Fibroblast of lung (primary cell): ENCODE data around the gene PHLDB3. TPM values are rescaled to one million over a fixed set of nuclear protein-coding genes. Genes with fewer than 3 reads are reported as not detected.

Experiments
- DNase-seq, 2 donors: peaks; one replicate each; pipeline versions ENCODE4 v3.0.0 to v3.0.0-alpha.2; 2010; ENCODE audit warnings: low read depth in 2 of 2
- H2AFZ ChIP-seq: 2 replicates; pipeline ENCODE4 v1.5.1; 2012; ENCODE audit warnings: low read length, control low read depth, inconsistent platforms
- H3K27ac ChIP-seq: 2 replicates; pipeline ENCODE4 v1.5.1; 2011; ENCODE audit warnings: low read length, control low read depth; ENCODE audit not compliant: insufficient read depth
- H3K27me3 ChIP-seq: 2 replicates; pipeline ENCODE4 v1.5.1; 2011; ENCODE audit warnings: mild to moderate bottlenecking, low read length; ENCODE audit not compliant: control insufficient read depth, insufficient read depth
- H3K36me3 ChIP-seq: 2 replicates; pipeline ENCODE4 v1.5.1; 2011; ENCODE audit warnings: low read length; ENCODE audit not compliant: control insufficient read depth, insufficient read depth
- H3K4me1 ChIP-seq: 2 replicates; pipeline ENCODE4 v1.5.1; 2011; ENCODE audit warnings: low read length; ENCODE audit not compliant: control insufficient read depth, insufficient read depth; ENCODE audit errors: extremely low read depth
- H3K4me2 ChIP-seq: 2 replicates; pipeline ENCODE4 v1.5.1; 2011; ENCODE audit warnings: low read length, control low read depth; ENCODE audit not compliant: insufficient read depth; ENCODE audit errors: extremely low read depth
- H3K4me3 ChIP-seq, 4 experiments: fragments of 200-600 bp in 1 of 4; sonication (generic) in 1 of 4; replicated peaks in 1 of 4; 2 replicates each; pipeline ENCODE4 v1.5.1; 2011 to 2016; ENCODE audit warnings: low read length in 4 of 4, low read depth in 3 of 4, mild to moderate bottlenecking in 3 of 4, control low read depth in 2 of 4, inconsistent platforms in 1 of 4, mixed read lengths in 1 of 4; ENCODE audit not compliant: insufficient read depth in 1 of 4; ENCODE audit errors: control extremely low read depth in 1 of 4
- H3K79me2 ChIP-seq: 2 replicates; pipeline ENCODE4 v1.5.1; 2012; ENCODE audit warnings: mild to moderate bottlenecking, low read length, inconsistent platforms; ENCODE audit not compliant: control insufficient read depth, insufficient read depth
- H3K9ac ChIP-seq: 2 replicates; pipeline ENCODE4 v1.5.1; 2011; ENCODE audit warnings: mild to moderate bottlenecking, low read length, control low read depth; ENCODE audit not compliant: insufficient read depth
- H3K9me3 ChIP-seq: 2 replicates; pipeline ENCODE4 v1.5.1; 2012; ENCODE audit warnings: low read depth, low read length; ENCODE audit not compliant: control insufficient read depth, insufficient read depth
- H4K20me1 ChIP-seq: 2 replicates; pipeline ENCODE4 v1.5.1; 2011; ENCODE audit warnings: low read length; ENCODE audit not compliant: control insufficient read depth, insufficient read depth; ENCODE audit errors: extremely low read depth
- CTCF ChIP-seq, 2 donors: IDR thresholded peaks in 1 of 2; conservative IDR thresholded peaks in 1 of 2; 1 replicate in 1 of 2; 2 replicates in 1 of 2; pipeline ENCODE4 v1.5.1; 2011 to 2012; ENCODE audit warnings: low read length in 2 of 2, control low read depth in 1 of 2, inconsistent platforms in 1 of 2, low read depth in 1 of 2, mild to moderate bottlenecking in 1 of 2
- EZH2 ChIP-seq: IDR thresholded peaks from 2 replicates; pipeline ENCODE4 v1.5.1; 2012; ENCODE audit warnings: low read length, control low read depth, mild to moderate bottlenecking; ENCODE audit errors: missing control alignments
- polyA plus RNA-seq, 2 donors: library from polyadenylated mRNA; depleted of rRNA in 1 of 2; stranded (reverse) in 1 of 2; unstranded in 1 of 2; fragments of >200 nt; gene quantifications; 2 replicates each; pipeline ENCODE4 v1.2.1, GENCODE V29; 2011 to 2012; ENCODE audit warnings: missing spikeins in 1 of 2
- total RNA-seq: library from RNA; depleted of rRNA; stranded (reverse); fragments of >200 nt; gene quantifications from 2 replicates; pipeline ENCODE4 v1.2.1, GENCODE V29; 2014

Gene PHLDB3
- total and polyA plus RNA-seq, 2 donors (not counting 1 experiment from before 2014, with no cell fraction given), result 1.8 to 35.8 TPM

DNA sequence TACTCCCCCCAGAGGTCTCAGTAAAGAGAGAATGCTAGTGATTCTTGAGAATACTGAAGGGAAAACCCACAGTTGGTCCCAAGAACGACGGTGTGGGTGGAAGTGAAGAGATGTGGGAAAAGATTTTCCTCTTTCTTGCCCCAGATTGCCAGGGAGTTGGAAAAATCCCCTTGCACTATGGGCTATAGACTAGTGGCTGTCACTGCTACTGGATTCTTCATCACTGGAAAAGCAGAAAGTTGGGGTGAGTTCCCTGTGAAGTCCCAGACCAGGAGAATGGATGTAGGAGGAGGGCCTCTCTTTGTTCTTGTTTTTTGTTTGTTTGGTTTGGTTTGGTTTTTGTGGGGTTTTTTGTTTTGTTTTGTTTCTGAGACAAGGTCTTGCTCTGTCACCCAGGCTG is 50.5 kb downstream of the PHLDB3 start:
- H3K4me3 ChIP-seq, result no peak overlapping the region
- H4K20me1 ChIP-seq, result no peaks in the 10 kb centered on the region
- H3K27ac ChIP-seq, result no peak overlapping the region
- DNase-seq, result no peak
- H3K4me1 ChIP-seq, result no peaks in the 10 kb centered on the region
- H3K4me2 ChIP-seq, result no peak overlapping the region
- H3K9me3 ChIP-seq, result no peaks in the 10 kb centered on the region
- H3K27me3 ChIP-seq, result no peaks in the 10 kb centered on the region
- H3K9ac ChIP-seq, result no peak overlapping the region
- no peaks in the 10 kb centered on the region for H3K36me3 ChIP-seq
- no peaks in the 10 kb centered on the region for H3K79me2 ChIP-seq
- no peak for TF ChIP-seq CTCF (conservative IDR thresholded peaks at IDR 0.05 in 1 of 2, IDR thresholded peaks at IDR 0.05 in 1 of 2; ENCODE audit: low read depth in 1 of 2, low read length in 2 of 2)
- no peak for TF ChIP-seq EZH2
- H2AFZ ChIP-seq, result no peak overlapping the region

DNA sequence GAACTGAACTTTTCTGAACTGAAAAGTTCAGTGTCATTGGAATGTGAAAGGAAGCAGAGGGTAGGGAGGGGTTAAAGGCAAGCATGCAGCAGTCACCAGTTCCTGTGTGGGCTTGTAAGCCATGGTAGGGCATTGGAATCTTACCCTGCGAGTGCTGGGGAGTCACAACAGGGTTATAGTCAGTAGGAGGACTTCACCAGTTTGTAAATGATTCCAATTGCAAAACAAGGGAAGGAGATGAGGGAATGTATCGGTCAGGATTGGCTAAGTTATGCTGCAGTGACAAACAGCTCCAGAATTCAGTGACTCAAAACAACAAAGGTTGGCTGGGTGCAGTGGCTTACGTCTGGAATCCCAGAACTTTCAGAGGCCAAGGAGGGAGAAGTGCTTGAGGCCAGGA is 52.0 kb downstream of the PHLDB3 start:
- H2AFZ ChIP-seq, result no peak overlapping the region
- H3K27ac ChIP-seq, result no peak overlapping the region
- no peaks in the 10 kb centered on the region for H3K27me3 ChIP-seq
- TF ChIP-seq EZH2, result no peak
- TF ChIP-seq CTCF (conservative IDR thresholded peaks at IDR 0.05 in 1 of 2, IDR thresholded peaks at IDR 0.05 in 1 of 2; ENCODE audit: low read depth in 1 of 2, low read length in 2 of 2), result no peak
- no peaks in the 10 kb centered on the region for H3K79me2 ChIP-seq
- H3K36me3 ChIP-seq, result no peaks in the 10 kb centered on the region
- no peak overlapping the region for H3K4me2 ChIP-seq
- DNase-seq, result no peak
- no peaks in the 10 kb centered on the region for H4K20me1 ChIP-seq
- H3K9ac ChIP-seq, result no peak overlapping the region
- H3K4me3 ChIP-seq, result no peak overlapping the region
- H3K9me3 ChIP-seq, result no peaks in the 10 kb centered on the region
- H3K4me1 ChIP-seq, result no peaks in the 10 kb centered on the region

DNA sequence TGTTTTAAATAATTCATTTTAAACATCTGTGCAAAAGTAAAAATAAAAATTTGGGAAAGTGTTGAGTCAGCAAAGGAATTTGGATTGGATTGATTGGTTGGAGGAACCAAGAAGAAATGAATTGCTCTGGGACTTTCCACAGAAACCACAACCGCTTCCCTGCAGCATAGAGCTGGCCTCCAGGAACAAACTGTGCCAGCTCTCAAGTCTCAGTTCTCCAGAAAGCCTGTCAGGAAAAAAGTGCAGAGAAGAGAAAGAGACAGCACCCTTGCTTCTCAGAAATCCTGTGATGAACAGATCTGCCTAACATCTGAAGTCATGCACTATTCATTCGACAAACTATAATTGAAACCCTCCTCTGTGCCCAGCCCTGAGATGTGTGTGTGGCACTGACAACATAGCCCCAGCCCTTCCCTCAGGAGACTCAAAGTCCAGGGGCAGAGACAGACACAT is 54.0 kb downstream of the PHLDB3 start:
- no peaks in the 10 kb centered on the region for H4K20me1 ChIP-seq
- H3K9me3 ChIP-seq, result no peaks in the 10 kb centered on the region
- H3K4me2 ChIP-seq, result no peak overlapping the region
- H3K27me3 ChIP-seq, result no peaks in the 10 kb centered on the region
- H2AFZ ChIP-seq, result no peak overlapping the region
- no peaks in the 10 kb centered on the region for H3K79me2 ChIP-seq
- H3K4me1 ChIP-seq, result no peaks in the 10 kb centered on the region
- H3K36me3 ChIP-seq, result no peaks in the 10 kb centered on the region
- TF ChIP-seq CTCF (conservative IDR thresholded peaks at IDR 0.05 in 1 of 2, IDR thresholded peaks at IDR 0.05 in 1 of 2; ENCODE audit: low read depth in 1 of 2, low read length in 2 of 2) (no peak), EZH2 (no peak)
- H3K9ac ChIP-seq, result no peak overlapping the region
- peak; percentile 65 to 75 for DNase-seq
- no peak overlapping the region for H3K27ac ChIP-seq
- H3K4me3 ChIP-seq, result no peak overlapping the region
